GM03348 (cell line): Measurements from ENCODE around the gene HESX1.

Experiments used
- DNase-seq: peaks from one replicate; pipeline ENCODE4 v3.0.0; 2012; ENCODE audit warnings: low spot score

The HESX1 gene

GRCh38 chr3:57166660-57167059 is 33.1 kb downstream of the HESX1 start:
- DNase-seq = no peak

- no peak for DNase-seq
Measured at GRCh38 chr3:57165641-57166040, 34.1 kb downstream of the HESX1 start.

- peak; percentile 96 for DNase-seq
Measured at GRCh38 chr3:57164657-57165573, 34.9 kb downstream of the HESX1 start, which contains the start of gene IL17RD. TSS of gene IL17RD (minus strand) at chr3:57165353. CDS start at chr3:57165286, 67 bp downstream.

DNA sequence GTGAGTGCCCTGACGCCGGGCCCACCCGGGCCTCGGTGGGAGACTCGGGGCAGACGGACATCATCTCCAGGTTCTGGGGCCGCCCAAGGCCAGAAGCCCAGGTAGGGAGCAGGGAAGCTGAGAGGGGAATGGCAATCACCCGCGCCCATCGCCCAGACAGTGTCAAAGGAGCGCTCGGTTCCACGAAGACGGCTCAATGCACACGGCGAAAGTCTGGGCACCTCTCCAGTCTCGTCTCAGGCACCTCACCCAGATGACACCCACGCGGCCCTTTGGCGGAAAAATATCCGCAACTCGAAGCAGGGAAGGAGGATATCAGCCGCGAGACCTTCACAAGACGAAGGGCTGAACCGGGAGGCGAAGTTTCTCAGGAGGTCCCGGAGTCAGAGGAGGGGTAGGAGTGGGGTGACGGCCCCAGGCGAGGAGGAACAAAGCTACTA is 35.5 kb downstream of the HESX1 start:
- peak; percentile 41 for DNase-seq

DNA sequence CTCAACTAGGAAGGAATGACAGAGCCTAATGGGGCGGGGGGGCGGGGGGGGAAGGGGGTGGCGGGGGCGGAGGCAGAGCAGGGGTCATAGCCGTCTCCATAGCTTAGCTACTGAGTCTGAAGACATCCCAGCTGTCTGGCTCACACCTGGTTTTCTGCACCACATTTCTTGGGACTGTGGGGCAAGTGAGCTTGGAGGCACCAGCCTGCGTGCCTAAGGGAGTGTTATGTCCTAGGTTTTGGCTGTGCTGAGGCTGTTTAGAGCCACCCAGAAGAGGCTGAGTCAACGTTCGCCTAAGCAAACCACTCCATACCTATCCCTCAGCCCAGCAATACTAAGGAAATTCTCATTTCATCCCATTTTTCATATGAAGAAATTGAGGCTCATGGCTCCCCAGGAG is 36.0 kb downstream of the HESX1 start:
- DNase-seq = no peak

DNA sequence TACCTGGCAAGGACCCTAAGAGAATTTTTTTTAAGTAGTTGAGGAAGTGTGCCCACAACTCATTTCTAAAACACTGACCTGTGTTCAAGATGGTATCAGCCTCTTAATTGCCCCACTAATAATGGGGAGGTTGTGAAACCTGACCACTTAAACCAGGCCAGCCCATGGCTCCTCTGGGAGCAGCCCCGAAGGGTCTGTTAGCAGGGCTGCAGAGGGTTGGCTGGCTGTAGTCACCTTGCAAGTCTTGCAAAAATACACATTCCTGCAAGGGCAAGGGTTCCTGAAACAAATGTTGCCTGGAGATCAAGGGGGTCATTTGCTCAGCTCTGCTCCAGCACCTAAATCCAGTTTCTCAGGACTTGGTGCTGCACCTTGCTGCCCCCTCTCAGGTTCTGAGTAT is 37.9 kb downstream of the HESX1 start:
- DNase-seq = no peak

GRCh38 chr3:57160765-57161538 is 38.8 kb downstream of the HESX1 start:
- DNase-seq = no peak

GRCh38 chr3:57160076-57160764 is 39.6 kb downstream of the HESX1 start:
- no peak for DNase-seq

GRCh38 chr3:57158813-57159738 is 40.7 kb downstream of the HESX1 start:
- no peak for DNase-seq

DNA sequence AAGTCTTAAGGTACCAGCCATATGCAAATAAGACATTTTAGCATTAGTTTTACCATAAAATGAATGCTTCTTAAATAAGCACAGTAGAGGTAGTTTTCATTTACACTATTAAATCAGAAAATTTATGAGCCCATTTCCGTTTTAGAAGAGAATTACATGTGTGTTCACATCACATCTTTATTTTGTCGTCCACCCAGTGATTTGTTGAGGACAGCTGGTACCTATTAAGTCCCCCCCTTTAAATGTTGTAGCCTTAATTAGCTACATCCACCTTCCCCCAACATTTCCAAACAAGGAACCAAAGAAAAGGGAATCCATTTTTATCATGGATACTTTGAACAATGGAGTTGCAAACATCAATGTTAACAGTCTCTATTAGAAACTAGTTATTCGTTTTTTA is 41.5 kb downstream of the HESX1 start:
- no peak for DNase-seq

DNA sequence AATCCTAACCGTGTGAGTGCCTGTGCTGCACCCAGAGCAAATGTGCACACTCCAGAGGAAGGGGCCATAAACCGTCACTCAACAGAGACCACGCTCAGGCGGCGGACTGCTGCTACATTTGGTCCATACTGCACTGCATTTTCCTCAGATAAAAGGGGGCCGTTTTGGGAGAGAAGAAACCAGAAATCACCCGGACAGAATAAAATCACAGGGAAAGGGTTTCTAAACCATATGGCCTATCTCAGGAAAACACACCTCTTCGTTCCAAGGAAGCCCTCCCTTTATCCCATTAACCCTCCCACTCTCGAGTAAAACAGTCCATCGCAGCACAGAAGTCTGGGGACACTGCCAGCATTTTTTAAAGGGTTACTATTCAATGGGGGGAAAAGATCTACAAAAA is 42.2 kb downstream of the HESX1 start:
- DNase-seq = no peak

GRCh38 chr3:57155310-57155643 is 44.5 kb downstream of the HESX1 start:
- no peak for DNase-seq

GRCh38 chr3:57154470-57155309 is 45.1 kb downstream of the HESX1 start:
- no peak for DNase-seq

- no peak for DNase-seq
Measured at GRCh38 chr3:57152151-57153143, 47.3 kb downstream of the HESX1 start.

DNA sequence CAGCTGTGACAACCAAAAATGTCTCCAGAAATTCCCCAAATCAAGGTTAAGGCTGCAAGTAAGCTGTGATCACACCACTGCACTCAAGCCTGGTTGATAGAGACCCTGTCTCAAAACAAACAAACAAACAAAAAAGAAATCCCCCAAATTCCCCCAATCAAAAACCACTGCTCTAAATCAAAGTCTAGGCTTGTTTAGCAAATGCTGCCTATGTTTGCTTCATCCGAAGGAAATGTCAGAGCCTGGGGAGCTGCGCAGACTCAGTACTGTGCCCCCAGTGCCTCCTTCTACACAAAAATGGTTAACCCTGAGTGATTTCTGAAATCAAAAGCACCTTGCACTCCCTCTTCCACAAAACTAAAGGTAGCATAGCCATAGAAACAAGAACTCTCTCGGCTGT is 48.0 kb downstream of the HESX1 start:
- DNase-seq = no peak

- DNase-seq = peak; percentile 41
Measured at GRCh38 chr3:57151021-57151449, 48.7 kb downstream of the HESX1 start.

DNA sequence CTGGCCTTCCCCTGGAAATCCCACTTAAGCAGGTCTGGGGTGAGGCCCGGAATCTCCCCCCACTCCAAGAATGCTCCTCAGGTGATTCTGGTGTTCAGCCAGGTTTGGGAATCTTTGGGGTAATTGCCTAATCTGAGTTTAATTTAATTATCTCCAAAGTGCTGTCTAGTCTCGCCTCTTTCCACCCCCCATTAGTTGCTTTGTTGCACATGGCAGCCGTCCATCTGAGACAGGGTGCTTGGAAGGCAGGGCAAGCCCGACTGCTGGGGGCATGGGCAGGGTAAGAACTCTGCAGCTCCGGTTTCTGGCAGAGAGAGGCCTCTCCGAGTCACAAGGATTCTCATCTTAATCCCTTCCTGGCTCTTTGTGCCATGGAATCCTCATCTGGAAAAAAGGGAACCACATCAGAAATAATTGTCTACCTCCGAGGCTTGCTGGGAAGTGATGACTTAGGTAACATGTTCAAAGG is 49.6 kb downstream of the HESX1 start:
- no peak for DNase-seq
